GM19463 (cell line): ENCODE measurements around the gene CCNG2.

Experiments
- ATAC-seq: cut with Tn5 transposase; IDR thresholded peaks from one replicate; pipeline ENCODE4 v1.9.1; 2021; ENCODE audit warnings: mild to moderate bottlenecking, moderate library complexity; ENCODE audit not compliant: unreplicated experiment

Gene CCNG2

GRCh38 chr4:77199701-77200100 is 42.7 kb downstream of the CCNG2 start:
- ATAC-seq = no peak

- no peak for ATAC-seq
These were observed 44.3 kb downstream of the CCNG2 start for GRCh38 chr4:77201343-77201742.

GRCh38 chr4:77201857-77202256 is 44.9 kb downstream of the CCNG2 start:
- ATAC-seq = no peak

GRCh38 chr4:77202491-77202890 is 45.5 kb downstream of the CCNG2 start:
- no peak for ATAC-seq

GRCh38 chr4:77203380-77204197 is 46.6 kb downstream of the CCNG2 start:
- ATAC-seq = no peak

- no peak for ATAC-seq
These were observed 47.6 kb downstream of the CCNG2 start for GRCh38 chr4:77204621-77205020.

- ATAC-seq = no peak
These were observed 52.0 kb downstream of the CCNG2 start for GRCh38 chr4:77209012-77209411.

- no peak for ATAC-seq
These were observed 52.9 kb downstream of the CCNG2 start for GRCh38 chr4:77209936-77210335.

GRCh38 chr4:77215107-77215506 is 58.1 kb downstream of the CCNG2 start:
- no peak for ATAC-seq

GRCh38 chr4:77217526-77217925 is 60.5 kb downstream of the CCNG2 start:
- no peak for ATAC-seq

GRCh38 chr4:77219266-77219665 is 62.3 kb downstream of the CCNG2 start:
- ATAC-seq = no peak
